Measurements from ENCODE around the gene ZFAND4.

DNA sequence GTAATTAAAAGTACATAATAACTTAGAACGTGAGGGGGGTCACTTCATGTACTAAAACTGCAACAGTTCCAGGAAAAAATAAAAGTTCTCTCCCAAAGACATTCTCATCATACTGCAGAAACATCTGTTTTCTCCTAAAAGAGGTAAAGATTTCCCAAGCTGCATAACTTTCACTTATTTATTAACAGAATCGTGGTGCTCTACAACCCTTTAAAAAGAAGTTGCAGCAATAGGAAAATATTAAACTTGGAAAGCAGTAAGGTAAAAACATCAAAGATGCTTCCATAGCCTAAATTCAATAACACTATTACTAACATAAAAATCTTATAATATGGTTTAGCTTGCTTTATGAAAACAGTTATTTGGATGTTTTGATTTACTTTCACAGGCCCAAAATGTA, 23.3 kb downstream of the ZFAND4 start:
- TF ChIP-seq OSR1 (CRISPR knock-in tag; IDR thresholded peaks at IDR 0.05) (no peak), TSHZ2 (CRISPR knock-in tag; IDR thresholded peaks at IDR 0.05) (no peak), CSDC2 (CRISPR knock-in tag; IDR thresholded peaks at IDR 0.05) (no peak), ARNTL (CRISPR knock-in tag; IDR thresholded peaks at IDR 0.05; ENCODE audit: borderline replicate concordance, low read depth) (no peak), ISL1 (CRISPR knock-in tag; IDR thresholded peaks at IDR 0.05) (no peak), ZNF565 (CRISPR knock-in tag; conservative IDR thresholded peaks at IDR 0.05; ENCODE audit: low read depth) (no peak), GLIS3 (CRISPR knock-in tag; IDR thresholded peaks at IDR 0.05) (no peak), ZFP3 (CRISPR knock-in tag; IDR thresholded peaks at IDR 0.05) (no peak)
- TF ChIP-seq, protein P1, sequence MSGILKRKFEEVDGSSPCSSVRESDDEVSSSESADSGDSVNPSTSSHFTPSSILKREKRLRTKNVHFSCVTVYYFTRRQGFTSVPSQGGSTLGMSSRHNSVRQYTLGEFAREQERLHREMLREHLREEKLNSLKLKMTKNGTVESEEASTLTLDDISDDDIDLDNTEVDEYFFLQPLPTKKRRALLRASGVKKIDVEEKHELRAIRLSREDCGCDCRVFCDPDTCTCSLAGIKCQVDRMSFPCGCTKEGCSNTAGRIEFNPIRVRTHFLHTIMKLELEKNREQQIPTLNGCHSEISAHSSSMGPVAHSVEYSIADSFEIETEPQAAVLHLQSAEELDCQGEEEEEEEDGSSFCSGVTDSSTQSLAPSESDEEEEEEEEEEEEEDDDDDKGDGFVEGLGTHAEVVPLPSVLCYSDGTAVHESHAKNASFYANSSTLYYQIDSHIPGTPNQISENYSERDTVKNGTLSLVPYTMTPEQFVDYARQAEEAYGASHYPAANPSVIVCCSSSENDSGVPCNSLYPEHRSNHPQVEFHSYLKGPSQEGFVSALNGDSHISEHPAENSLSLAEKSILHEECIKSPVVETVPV (CRISPR knock-in tag; IDR thresholded peaks at IDR 0.05), result no peak
- TF ChIP-seq, protein P2, sequence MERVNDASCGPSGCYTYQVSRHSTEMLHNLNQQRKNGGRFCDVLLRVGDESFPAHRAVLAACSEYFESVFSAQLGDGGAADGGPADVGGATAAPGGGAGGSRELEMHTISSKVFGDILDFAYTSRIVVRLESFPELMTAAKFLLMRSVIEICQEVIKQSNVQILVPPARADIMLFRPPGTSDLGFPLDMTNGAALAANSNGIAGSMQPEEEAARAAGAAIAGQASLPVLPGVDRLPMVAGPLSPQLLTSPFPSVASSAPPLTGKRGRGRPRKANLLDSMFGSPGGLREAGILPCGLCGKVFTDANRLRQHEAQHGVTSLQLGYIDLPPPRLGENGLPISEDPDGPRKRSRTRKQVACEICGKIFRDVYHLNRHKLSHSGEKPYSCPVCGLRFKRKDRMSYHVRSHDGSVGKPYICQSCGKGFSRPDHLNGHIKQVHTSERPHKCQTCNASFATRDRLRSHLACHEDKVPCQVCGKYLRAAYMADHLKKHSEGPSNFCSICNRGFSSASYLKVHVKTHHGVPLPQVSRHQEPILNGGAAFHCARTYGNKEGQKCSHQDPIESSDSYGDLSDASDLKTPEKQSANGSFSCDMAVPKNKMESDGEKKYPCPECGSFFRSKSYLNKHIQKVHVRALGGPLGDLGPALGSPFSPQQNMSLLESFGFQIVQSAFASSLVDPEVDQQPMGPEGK (CRISPR knock-in tag; IDR thresholded peaks at IDR 0.05; ENCODE audit: borderline replicate concordance), result no peak
